HG02943 (cell line): Measurements from ENCODE around the gene GOLM1.
"Not testable (repeated sequence)": the region's sequence is repeated elsewhere in the genome, so short reads cannot be mapped to it uniquely, and the experiment has no call there.

Source experiments
- ATAC-seq: cut with Tn5 transposase; IDR thresholded peaks from one replicate; pipeline ENCODE4 v1.9.1; 2021; ENCODE audit warnings: mild to moderate bottlenecking, low read depth, moderate library complexity; ENCODE audit not compliant: unreplicated experiment

Gene GOLM1

DNA sequence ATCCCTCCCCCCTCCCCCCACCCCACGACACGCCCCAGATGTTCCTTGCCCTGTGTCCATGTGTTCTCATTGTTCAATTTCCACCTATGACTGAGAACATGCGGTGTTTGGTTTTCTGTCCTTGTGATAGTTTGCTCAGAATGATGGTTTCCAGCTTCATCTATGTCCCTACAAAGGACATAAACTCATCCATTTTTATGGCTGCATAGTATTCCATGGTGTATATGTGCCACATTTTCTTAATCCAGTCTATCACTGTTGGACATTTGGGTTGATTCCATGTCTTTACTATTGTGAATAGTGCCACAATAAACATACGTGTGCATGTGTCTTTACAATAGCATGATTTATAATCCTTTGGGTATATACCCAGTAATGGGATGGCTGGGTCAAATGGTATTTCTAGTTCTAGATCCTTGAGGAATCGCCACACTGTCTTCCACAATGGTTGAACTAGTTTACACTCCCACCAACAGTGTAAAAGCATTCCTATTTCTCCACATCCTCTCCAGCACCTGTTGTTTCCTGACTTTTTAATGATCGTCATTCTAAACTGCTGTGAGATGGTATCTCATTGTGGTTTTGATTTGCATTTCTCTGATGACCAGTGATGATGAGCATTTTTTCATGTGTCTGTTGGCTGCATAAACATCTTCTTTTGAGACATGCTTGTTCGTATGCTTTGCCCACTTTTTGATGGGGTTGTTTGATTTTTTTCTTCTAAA lies 51.2 kb downstream of the GOLM1 start:
- ATAC-seq, result not testable (repeated sequence)

DNA sequence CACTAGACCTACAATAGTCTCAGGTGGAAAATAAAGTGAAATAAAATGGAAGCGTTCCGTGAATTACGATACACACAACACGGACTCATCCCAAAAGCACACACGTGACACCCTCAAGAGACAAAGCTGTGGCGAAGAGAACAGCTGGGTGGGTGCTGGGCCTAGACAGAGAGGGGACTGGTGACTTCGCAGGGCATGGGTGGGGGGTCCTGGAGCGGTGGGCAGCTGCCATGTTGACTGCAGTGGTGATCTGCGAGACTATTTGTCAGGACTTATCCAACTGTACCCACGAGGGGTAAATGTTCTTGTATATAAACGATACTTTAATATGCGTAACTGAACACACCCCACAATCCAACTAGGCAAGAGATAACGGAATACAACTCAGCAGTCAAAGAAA lies 52.0 kb downstream of the GOLM1 start:
- no peak for ATAC-seq

DNA sequence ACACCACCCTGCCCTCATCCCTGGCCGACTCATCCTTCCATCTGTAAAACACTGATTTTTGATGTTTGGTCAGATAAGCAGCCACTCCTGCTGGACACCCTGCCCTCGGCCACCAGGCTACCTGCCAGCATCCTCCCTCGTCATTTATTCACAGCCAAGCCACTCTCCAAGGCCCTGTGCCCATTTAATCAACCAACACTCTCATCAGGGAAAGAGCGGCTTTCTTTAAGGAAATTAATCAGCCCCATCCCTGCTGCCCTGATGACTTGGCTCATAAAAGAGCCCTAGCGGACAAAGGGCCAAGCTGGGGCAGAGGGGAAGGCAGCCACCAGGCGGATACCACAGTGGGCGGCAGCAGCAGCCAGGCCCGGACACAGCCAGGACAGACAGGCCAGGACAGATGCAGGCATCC lies 52.4 kb downstream of the GOLM1 start:
- no peak for ATAC-seq

DNA sequence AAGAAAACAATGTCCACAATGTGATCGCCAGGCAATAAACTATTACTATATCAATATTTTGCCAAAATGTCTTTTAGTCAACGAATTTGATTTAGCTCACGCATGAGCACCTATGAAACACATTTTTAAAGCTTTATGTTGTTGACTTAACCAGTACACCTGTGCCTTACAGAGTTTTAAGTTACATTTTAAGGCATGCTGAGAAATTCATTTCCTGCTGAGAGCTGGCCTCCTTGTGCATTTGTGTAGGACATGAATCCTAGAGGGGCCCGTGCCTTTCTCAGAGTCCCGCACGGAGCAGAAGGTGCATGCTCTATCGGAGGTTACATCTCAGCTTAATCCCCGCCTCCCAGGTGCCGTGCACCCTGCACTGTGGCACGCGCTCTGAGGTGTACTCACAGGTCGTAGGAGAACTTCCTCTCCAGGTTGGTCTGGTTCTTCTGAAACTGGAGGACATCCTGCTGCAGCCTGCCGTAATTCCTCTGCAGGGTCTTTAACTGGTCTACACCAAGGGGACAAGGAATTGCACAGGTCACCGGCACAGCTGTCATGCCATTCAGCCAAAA lies 53.2 kb downstream of the GOLM1 start:
- ATAC-seq, result no peak

DNA sequence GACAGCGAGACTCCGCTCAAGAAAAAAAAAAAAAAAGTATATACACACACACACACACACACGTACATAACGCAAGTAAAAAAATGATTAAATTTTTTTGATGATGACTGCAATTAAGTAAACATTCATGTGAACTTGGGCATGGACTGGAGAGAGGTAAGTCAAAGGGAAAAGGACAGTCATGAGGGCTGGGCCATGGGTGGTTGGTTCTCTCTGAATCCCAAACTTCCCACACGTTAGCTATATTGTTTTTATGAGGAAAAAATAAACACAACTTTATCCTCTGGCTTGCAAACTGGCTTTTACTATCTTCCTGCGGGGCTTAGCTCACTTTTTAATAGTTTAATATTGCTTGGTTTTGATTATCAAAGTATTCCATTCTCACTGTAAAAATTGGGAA lies 53.7 kb downstream of the GOLM1 start:
- no peak for ATAC-seq

DNA sequence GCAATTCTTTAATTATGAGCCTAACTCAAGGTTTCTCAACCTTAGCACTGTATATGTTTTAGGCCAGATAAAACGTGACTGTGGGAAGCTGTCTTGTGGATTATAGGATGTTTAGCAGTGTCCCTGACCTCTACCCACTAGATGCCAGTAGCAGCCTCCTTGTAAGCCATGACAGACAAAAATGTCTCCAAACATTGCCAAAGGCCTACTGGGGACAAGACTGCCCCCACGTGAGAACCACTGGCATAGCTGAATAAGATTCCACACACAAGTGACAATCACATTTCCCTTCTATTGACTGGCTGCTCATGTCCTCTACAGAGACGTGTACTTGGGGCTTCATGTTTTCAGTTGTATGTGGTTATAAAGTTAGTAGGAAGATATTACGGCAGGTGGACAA lies 55.4 kb downstream of the GOLM1 start:
- no peak for ATAC-seq

DNA sequence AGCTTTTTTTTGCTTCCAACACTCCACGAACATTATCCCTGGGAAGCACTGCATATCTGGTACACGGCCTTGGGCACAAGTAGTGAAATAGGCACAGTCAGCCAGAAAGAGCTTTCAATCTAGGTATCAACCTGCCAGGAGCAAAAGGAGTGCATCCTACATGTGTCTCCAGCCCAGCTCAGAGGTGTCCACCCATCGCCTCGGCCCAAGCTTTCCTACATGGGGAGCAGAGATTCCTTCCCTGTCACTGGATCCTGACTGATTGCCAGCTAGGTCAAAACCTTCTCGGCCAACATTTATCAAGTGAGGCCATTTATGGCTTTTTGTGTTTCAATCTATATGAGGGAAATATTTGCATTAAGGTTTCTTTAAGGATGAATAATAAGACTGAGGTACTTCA lies 55.8 kb downstream of the GOLM1 start:
- ATAC-seq, result no peak

DNA sequence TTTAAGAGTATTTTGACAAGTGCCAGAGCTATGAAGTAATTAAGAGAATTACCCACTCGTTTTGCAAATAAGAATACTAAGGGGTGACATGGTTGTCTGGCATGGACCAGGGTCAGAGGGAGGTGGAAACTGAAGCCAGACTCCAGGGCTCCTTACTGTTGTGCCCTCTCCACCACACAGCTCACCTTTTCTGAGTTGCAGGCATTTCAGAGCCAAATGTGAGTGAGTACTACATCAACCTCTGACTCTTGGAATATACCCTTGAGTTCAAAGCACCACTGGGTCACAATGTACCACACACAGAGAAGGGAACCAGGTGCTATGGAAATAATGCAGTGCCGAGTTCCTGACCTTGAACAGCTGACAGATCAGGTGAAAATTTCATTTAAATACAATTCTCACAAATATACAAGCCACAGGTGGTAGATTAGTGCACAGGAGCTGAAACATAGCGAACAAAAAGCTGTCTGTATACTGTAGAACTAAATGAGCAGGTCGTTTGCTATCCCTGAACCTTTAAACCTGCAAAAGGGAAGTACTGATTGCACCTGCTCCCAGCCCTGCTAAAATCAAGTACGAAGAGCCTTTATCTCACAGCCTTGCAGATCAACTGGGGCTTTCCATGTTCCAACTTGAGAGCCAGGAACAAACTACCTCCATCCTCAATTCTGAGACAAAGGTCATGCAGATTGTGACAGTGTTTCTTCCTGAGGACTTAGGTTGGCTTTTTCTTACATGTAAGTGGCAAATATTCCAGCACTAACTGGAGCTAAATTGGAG lies 57.0 kb downstream of the GOLM1 start:
- no peak for ATAC-seq

DNA sequence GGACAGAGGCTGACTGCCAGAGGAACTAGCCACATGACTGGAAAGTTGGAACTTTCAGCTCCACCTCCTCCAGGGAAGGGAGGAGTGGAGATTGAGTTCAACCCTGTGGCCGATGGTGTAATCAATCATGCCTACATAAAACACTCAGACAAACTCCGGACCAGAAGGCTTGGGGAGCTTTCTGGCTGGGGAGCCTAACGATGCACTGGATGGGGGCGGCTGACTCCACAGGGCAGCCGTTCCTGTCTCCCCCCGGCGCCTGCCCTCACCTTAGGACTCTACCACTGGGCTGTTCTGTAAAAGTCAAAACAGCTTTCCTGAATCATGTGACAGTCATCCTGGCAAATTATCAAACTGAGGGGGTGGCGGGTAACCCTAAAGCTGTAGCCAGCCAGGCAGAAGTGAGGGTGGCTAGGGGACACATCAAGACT lies 58.0 kb downstream of the GOLM1 start:
- ATAC-seq, result no peak

DNA sequence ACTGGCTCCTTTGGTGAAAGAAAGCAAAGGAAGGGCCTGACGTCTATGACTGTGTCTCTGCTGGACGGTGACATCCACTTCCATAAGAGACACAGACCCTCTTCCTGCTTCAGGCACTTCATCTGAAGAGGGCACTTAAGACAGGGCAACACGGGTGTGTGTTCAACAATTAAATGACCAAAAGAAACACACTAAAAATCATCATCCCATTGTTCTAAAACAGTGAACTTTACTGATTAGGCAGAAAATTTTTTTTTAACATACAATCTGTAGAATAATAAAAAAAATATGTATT lies 58.5 kb downstream of the GOLM1 start:
- no peak for ATAC-seq

DNA sequence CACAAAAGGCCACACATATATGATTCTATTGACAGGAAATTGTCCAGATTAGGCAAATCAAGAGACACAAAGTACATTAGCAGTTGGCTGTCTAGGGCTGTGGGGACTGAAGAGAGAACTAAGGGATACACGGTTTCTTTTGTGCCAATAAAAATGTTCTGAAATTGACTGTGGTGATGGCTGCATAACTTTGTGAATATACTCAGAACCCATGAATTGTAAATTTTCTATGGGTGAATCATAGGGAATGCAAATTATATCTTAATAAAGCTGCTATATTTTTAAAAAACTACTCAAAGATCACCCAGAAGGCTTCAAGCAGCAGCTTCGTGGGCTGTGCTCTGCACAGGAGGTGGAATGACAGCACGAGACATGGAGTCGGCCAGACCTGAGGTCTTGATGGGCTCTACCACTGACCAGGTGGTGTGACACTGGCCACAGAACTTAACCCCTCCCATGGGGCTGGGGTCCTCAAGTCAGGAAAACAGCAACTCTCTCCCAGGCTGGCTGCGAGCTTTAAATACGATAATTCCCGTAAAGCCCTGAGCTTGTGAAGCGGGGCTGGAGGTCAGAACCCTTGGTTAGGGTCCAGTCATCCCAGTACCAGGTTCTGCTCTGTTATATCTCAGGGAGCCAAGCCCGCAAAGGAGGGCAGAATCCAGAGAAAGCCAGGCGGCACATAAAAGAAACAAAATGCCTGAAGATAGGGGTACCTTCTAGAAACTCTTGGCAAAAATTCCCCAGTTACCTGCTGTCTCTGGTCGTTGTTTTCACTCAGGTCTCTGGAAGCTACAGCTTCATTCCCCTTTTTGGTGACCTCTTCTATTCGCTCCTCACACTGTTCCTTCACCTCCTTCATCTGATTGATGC lies 59.1 kb downstream of the GOLM1 start:
- no peak for ATAC-seq

DNA sequence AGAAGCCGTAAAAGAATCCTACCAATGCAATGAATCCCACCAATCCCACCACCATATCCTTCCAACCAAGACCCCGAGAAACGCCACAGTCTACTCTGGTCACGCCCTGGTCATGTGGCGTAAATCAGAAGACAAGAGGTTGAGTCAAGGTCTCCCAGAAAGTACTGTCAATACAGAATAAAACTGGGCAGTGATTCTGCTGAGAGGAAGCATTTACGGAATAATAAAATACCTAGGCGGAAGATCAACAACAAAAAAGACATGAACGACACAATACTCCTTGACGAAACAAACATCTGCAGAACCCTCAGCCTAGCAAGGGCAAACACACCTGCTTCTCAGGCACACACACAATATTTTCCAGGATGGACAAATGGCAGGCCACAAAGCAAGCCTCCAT lies 62.8 kb downstream of the GOLM1 start:
- no peak for ATAC-seq

DNA sequence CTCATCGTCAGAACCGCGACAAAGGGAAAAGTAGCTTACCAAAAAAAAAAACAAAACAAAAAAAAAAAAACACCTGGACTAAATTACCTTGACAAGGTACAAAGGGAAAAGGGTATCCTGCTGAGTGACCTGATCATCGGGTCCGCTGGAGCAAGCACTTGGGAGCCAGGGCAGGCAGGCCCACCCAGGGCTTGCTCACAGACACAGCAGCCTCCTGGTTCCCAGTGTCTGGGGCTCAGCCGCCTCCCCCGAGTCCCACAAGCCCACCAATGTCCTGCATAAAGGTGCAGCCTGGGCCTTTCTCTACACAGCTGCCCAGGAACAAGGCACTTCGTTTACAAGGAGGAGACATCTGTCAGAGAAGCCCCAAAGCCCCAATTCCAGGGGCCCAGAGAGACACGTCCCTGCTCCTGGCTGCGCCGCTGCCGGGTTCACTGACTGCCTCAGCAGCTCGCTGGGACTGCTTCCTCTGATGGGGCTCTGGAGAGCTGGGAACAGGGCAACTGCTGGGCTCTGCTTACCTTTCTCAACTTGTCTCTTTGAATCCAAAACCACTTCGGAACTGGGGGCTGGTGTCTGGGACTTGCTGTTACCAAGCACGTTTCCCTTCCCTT lies 63.4 kb downstream of the GOLM1 start:
- no peak for ATAC-seq

DNA sequence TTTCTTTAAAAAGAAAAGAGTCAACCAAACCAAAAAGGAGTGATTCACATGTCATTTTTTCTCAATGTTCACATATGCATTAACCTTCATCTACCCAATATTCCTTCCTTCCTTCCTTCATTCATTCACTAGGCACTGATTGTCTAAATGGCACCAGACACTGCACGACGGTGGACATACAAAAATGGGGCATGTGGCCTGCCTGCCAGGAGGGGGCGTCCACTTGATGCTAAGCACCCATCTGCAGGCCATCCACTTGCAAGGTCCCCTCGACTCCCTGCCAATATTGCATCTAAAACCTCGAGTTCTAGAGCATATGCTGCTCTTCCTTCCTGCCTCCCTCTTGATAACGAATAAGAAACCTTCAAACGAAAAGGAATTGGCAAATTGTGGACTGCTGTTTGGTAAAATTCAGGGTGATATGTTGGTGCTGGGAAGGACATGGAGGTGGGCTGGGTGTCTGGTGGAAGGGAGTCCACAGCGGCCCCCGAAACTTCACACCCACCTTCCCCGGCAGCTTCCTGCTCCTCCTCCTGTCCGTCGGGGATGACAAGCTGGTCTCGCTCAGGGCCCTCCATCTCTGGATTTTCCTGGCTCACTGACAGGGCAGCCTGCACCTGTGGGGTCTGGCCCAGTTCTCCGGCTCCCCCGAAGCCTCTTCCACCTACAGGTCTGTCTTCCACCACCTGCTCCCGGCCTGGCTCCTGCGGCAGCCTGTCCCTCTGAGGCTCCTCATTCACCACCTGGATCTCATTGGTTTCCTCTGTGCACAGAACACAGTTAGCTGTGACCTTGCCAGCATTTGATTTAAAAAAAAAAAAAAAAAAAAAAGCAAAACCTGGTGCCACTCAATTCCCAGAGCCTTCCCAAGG lies 64.3 kb downstream of the GOLM1 start:
- no peak for ATAC-seq

DNA sequence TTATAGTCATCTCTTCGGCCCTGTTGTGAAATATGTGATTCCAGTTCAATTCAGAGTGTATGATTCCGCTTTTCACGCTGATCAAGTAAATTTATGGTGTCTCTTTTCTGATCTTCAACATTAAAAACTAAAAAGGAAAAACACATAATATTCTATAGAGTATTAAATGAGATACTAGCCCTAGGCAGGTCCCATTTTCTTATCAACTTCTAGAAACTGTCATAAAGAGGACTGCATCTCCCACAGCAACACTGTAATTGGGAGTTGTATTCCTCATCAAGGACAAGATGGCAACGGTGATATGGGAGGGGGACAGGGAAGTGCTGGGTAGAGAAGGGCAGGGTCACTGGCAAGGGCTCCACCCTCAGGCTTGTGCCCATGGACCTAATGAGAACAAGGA lies 71.6 kb downstream of the GOLM1 start:
- no peak for ATAC-seq

DNA sequence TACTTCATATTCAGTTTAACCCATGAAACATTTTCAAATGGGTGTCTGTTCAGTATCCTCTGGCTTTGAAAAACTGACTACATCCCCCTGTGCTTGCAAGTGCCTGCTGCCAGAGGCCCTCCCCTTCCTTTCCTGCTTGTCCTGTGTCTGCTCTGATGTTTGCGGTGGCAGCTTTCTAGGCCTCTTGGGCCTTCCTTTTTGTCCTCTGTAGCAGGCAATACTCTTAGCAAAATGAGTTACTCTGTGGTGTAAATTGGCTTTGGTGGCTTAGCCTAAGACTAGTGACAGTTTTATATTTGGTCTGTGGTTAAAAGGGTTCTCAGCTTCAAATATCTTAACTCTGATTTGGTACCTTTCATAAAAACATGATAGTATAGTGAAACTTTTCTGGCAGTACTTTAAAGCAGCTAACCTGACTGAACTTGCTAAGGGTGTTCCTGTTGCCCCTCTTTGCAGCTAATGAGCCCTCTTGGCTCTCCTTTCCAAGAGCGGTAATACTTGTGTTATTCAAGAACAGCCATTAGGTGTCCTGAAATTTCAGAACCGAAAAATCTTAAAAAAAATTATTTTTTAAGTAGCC lies 76.6 kb downstream of the GOLM1 start:
- no peak for ATAC-seq

DNA sequence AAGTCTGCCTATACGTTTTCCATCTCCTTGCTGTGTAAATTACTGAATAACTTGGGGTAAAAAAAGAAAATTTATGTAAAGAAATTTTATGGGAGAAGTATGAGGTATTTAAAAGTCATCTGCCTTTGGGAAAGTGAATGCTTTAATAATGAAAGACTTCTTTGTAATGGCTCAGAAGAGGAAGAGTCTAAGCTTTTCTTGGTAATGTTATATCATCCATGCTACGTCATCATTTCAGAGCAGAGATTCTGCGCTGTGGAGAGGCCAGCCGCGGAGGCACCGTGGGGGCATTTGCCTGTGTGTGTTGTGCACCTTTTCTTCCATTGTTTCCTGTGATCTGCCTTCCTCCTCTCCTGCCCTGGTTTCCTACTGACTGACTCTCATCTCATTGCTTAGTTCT lies 78.2 kb downstream of the GOLM1 start:
- no peak for ATAC-seq

DNA sequence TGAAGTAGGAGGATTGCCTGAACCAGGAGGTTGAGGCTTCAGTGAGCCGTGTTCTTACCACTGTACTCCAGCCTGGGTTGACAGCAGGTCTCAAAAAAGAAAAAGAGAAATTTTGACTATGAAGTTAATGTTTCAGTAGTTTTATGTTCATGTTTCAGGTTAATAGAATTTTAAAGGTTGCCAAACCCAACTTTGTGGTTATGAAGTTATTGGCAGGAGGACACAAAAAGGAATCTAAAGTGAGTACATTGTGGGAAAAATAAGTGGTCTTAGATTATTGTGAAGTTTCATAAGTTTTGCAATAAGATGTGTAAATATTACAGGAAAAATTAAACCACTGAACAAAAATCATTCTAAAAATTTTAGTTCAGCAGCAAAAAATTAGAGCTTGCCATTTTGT lies 78.6 kb downstream of the GOLM1 start:
- ATAC-seq, result no peak

DNA sequence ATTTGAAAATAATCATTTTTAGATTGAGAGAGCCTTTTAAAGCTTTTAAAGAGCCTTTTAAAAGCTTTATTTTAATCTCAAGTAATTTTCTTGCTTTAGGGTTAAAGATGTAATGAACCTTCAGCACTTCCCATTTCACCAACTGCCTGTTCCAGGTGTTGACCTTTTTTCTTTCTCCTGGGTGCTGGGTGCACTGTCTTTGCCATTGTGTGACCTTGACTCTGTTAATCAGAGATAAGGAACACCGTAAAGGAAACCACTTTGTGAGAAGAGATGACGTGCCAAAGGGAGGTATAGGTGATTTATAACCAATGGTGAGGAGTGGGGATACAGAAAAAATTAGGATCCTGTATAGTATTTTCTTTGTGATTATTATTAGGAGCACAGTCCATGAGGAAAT lies 90.2 kb downstream of the GOLM1 start:
- no peak for ATAC-seq
